H1 (cell line): ENCODE data around the gene FSD1. TPM values are rescaled to one million over a fixed set of nuclear protein-coding genes. Genes with fewer than 3 reads are reported as not detected.

Source experiments
- CTCF ChIA-PET: fragments of 300-600 bp; sonication (Branson Sonifier 250); formaldehyde crosslinking; loops from one replicate; lab custom pipeline; 2021; ENCODE audit not compliant: partially characterized antibody; lab: Charles Lee
- POLR2A ChIA-PET: fragments of 300-600 bp; sonication (Branson Sonifier 250); formaldehyde crosslinking; loops from one replicate; lab custom pipeline; 2021; ENCODE audit warnings: inconsistent platforms; ENCODE audit not compliant: partially characterized antibody; lab: Charles Lee
- DNase-seq, 2 experiments: peaks; one replicate each; pipeline versions ENCODE4 v3.0.0 to v3.0.0-alpha.2; 2010 to 2022; ENCODE audit warnings: low spot score in 2 of 2, low read depth in 1 of 2, mixed read lengths in 1 of 2
- FAIRE-seq: peaks from 2 replicates; lab custom pipeline; 2011; peaks lifted over from hg19 to GRCh38; lab: Jason Lieb, UNC
- H2AFZ ChIP-seq: 2 replicates; pipeline ENCODE4 v1.8.1; 2012; ENCODE audit warnings: low read length, inconsistent platforms
- H2AK5ac ChIP-seq: 2 replicates; pipeline ENCODE4 v1.6.1; 2013; ENCODE audit warnings: low read depth, low read length
- H2BK120ac ChIP-seq: replicated peaks from 2 replicates; pipeline ENCODE3; 2013; ENCODE audit warnings: low read depth, low read length, inconsistent platforms
- H2BK12ac ChIP-seq: 2 replicates; pipeline ENCODE4 v1.6.1; 2013; ENCODE audit warnings: low read depth, low read length
- H2BK15ac ChIP-seq: 2 replicates; pipeline ENCODE4 v1.6.1; 2013; ENCODE audit warnings: low read length
- H2BK20ac ChIP-seq: 2 replicates; pipeline ENCODE4 v1.6.1; 2013; ENCODE audit warnings: low read length
- H2BK5ac ChIP-seq: 2 replicates; pipeline ENCODE4 v1.6.1; 2013; ENCODE audit warnings: low read depth, low read length
- H3K14ac ChIP-seq: 2 replicates; pipeline ENCODE4 v1.6.1; 2013; ENCODE audit warnings: inconsistent platforms; ENCODE audit not compliant: insufficient read length
- H3K18ac ChIP-seq: 2 replicates; pipeline ENCODE4 v1.6.1; 2013; ENCODE audit warnings: low read length; ENCODE audit errors: extremely low read depth
- H3K23ac ChIP-seq: 2 replicates; pipeline ENCODE4 v1.6.1; 2013; ENCODE audit warnings: inconsistent platforms; ENCODE audit not compliant: insufficient read length
- H3K23me2 ChIP-seq: 2 replicates; pipeline ENCODE4 v1.6.1; 2013; ENCODE audit warnings: low read depth, low read length
- H3K27ac ChIP-seq: 2 replicates; pipeline ENCODE4 v1.6.1; 2011; ENCODE audit warnings: low read depth, low read length, inconsistent platforms
- H3K27me3 ChIP-seq, 4 experiments: replicated peaks in 1 of 4; 1 replicate in 1 of 4; 2 replicates in 3 of 4; pipeline versions ENCODE4 v1.6.1 to v1.8.1; 2011 to 2013; ENCODE audit warnings: low read length in 3 of 4, mild to moderate bottlenecking in 3 of 4, inconsistent platforms in 2 of 4, mixed read lengths in 2 of 4, moderate library complexity in 1 of 4; ENCODE audit not compliant: control insufficient read depth in 3 of 4, insufficient read depth in 3 of 4; ENCODE audit errors: extremely low read depth in 1 of 4
- H3K36me3 ChIP-seq, 4 experiments: 2 replicates each; pipeline versions ENCODE4 v1.6.1 to v1.8.1; 2011 to 2013; ENCODE audit warnings: mild to moderate bottlenecking in 4 of 4, low read length in 3 of 4, moderate library complexity in 2 of 4, control low read depth in 1 of 4, inconsistent platforms in 1 of 4; ENCODE audit not compliant: insufficient read depth in 4 of 4, control insufficient read depth in 2 of 4
- H3K4ac ChIP-seq: replicated peaks from 2 replicates; pipeline ENCODE3; 2013; ENCODE audit warnings: low read length, low read depth, mixed read lengths, inconsistent platforms; ENCODE audit not compliant: insufficient read length
- H3K4me1 ChIP-seq, 4 experiments: replicated peaks in 1 of 4; 1 replicate in 1 of 4; 2 replicates in 3 of 4; pipeline versions ENCODE4 v1.6.1 to v1.8.1; 2011 to 2013; ENCODE audit warnings: low read length in 3 of 4, inconsistent platforms in 2 of 4, mixed read lengths in 1 of 4; ENCODE audit not compliant: insufficient read depth in 4 of 4, control insufficient read depth in 3 of 4
- H3K4me2 ChIP-seq, 2 experiments: 2 replicates each; pipeline versions ENCODE4 v1.6.1 to v1.8.1; 2011 to 2013; ENCODE audit warnings: low read depth in 2 of 2, low read length in 2 of 2, control low read depth in 1 of 2, inconsistent platforms in 1 of 2, mild to moderate bottlenecking in 1 of 2; ENCODE audit not compliant: insufficient read depth in 1 of 2
- H3K4me3 ChIP-seq, 4 experiments: fragments of 200-600, 300-600 bp in 1 of 4; sonication (generic), shearing (Covaris generic), sonication (Bioruptor Twin) in 1 of 4; 2 replicates each; pipeline versions ENCODE4 v1.5.1 to v1.8.1; 2011 to 2016; ENCODE audit warnings: low read length in 4 of 4, low read depth in 3 of 4, control low read depth in 2 of 4, inconsistent platforms in 2 of 4, mild to moderate bottlenecking in 2 of 4, mixed read lengths in 1 of 4, moderate library complexity in 1 of 4; ENCODE audit not compliant: insufficient read depth in 2 of 4; ENCODE audit errors: extremely low read depth in 1 of 4
- H3K56ac ChIP-seq: replicated peaks from 2 replicates; pipeline ENCODE3; 2013; ENCODE audit warnings: low read depth, mild to moderate bottlenecking, mixed read lengths, low read length, inconsistent platforms; ENCODE audit not compliant: insufficient read length
- H3K79me1 ChIP-seq: 2 replicates; pipeline ENCODE4 v1.6.1; 2013; ENCODE audit warnings: low read depth, low read length, control low read depth
- H3K79me2 ChIP-seq, 2 experiments: 2 replicates each; pipeline versions ENCODE4 v1.6.1 to v1.8.1; 2012 to 2013; ENCODE audit warnings: low read length in 2 of 2, mild to moderate bottlenecking in 2 of 2, inconsistent platforms in 1 of 2; ENCODE audit not compliant: insufficient read depth in 2 of 2, control insufficient read depth in 1 of 2
- H3K9ac ChIP-seq, 4 experiments: replicated peaks in 1 of 4; 1 replicate in 1 of 4; 2 replicates in 3 of 4; pipeline versions ENCODE4 v1.6.1 to v1.8.1; 2011 to 2013; ENCODE audit warnings: low read depth in 3 of 4, low read length in 3 of 4, control low read depth in 2 of 4, mild to moderate bottlenecking in 2 of 4, moderate library complexity in 2 of 4, inconsistent platforms in 1 of 4; ENCODE audit errors: extremely low read depth in 1 of 4
- H3K9me3 ChIP-seq, 2 experiments: 2 replicates each; pipeline versions ENCODE4 v1.6.1 to v1.8.1; 2012 to 2013; ENCODE audit warnings: mild to moderate bottlenecking in 2 of 2, moderate library complexity in 2 of 2, control low read depth in 1 of 2, inconsistent platforms in 1 of 2, low read depth in 1 of 2, low read length in 1 of 2, mixed read lengths in 1 of 2; ENCODE audit not compliant: insufficient read depth in 2 of 2
- H4K20me1 ChIP-seq, 2 experiments: replicated peaks in 1 of 2; 2 replicates each; pipeline versions ENCODE3 to v1.8.1; 2011 to 2013; ENCODE audit warnings: inconsistent platforms in 2 of 2, low read length in 2 of 2, mild to moderate bottlenecking in 1 of 2; ENCODE audit not compliant: insufficient read depth in 2 of 2, control insufficient read depth in 1 of 2
- H4K5ac ChIP-seq: 2 replicates; pipeline ENCODE4 v1.6.1; 2013; ENCODE audit warnings: low read length, low read depth, mixed read lengths, inconsistent platforms; ENCODE audit not compliant: insufficient read length
- H4K8ac ChIP-seq: 2 replicates; pipeline ENCODE4 v1.8.0; 2013; ENCODE audit warnings: mild to moderate bottlenecking, moderate library complexity, low read length, inconsistent platforms; ENCODE audit not compliant: insufficient read depth; ENCODE audit errors: extremely low read depth
- H4K91ac ChIP-seq: replicated peaks from 2 replicates; pipeline ENCODE3; 2013; ENCODE audit warnings: low read length, mixed read lengths, inconsistent platforms; ENCODE audit not compliant: insufficient read length
- ASH2L ChIP-seq: fragments of 200-600, 300-600 bp; sonication (generic); IDR thresholded peaks from one replicate; pipeline ENCODE4 v1.7.1; 2017; ENCODE audit warnings: low read length
- BCL11A ChIP-seq, 2 experiments: IDR thresholded peaks; one replicate each; pipeline ENCODE4 v1.6.1; 2011; ENCODE audit warnings: low read depth in 2 of 2, low read length in 2 of 2, mild to moderate bottlenecking in 2 of 2
- JUND ChIP-seq: IDR thresholded peaks from 2 replicates; pipeline ENCODE4 v1.6.1; 2011; ENCODE audit warnings: mild to moderate bottlenecking, improper control_type of control experiment, low read length
- KDM1A ChIP-seq: fragments of 200-600, 300-600 bp; sonication (generic); IDR thresholded peaks from 2 replicates; pipeline ENCODE4 v1.7.1; 2016; ENCODE audit warnings: mild to moderate bottlenecking, low read length, borderline replicate concordance
- NANOG ChIP-seq: IDR thresholded peaks from 2 replicates; pipeline ENCODE4 v1.6.1; 2011; ENCODE audit warnings: low read length, low read depth, mild to moderate bottlenecking, inconsistent platforms; ENCODE audit not compliant: insufficient read depth, poor library complexity, severe bottlenecking
- RFX5 ChIP-seq: IDR thresholded peaks from 2 replicates; pipeline ENCODE4 v1.6.1; 2011; ENCODE audit warnings: low read depth, low read length, improper control_type of control experiment, borderline replicate concordance
- SIX5 ChIP-seq: IDR thresholded peaks from 2 replicates; pipeline ENCODE4 v1.6.1; 2011; ENCODE audit warnings: mild to moderate bottlenecking, low read depth, low read length
- SP4 ChIP-seq: IDR thresholded peaks from 2 replicates; pipeline ENCODE4 v1.6.1; 2012; ENCODE audit warnings: low read length, inconsistent platforms
- TCF12 ChIP-seq: IDR thresholded peaks from 2 replicates; pipeline ENCODE4 v1.6.1; 2011; ENCODE audit warnings: low read depth, mild to moderate bottlenecking, low read length
- WGBS, 2 experiments: shearing (Covaris generic) in 1 of 2; methylation state at CpG; one replicate each; pipeline versions ENCODE4 v1.1.6 to v1.1.7; 2013 to 2015; ENCODE audit warnings: low lambda C conversion rate in 2 of 2, mixed read lengths in 2 of 2, inconsistent platforms in 1 of 2, low coverage in 1 of 2, missing lambda C conversion rate in 1 of 2; ENCODE audit not compliant: insufficient replicate concordance in 2 of 2, insufficient coverage in 1 of 2, insufficient read length in 1 of 2; ENCODE audit errors: extremely low coverage in 1 of 2, missing lambda C conversion rate in 1 of 2; 5-methylcytosine and 5-hydroxymethylcytosine counted together
- polyA plus RNA-seq, 7 experiments: library from polyadenylated mRNA; depleted of rRNA in 3 of 7; stranded (reverse) in 5 of 7; unstranded in 2 of 7; fragments of >200 nt in 5 of 7; fragments of 200-250 nt in 2 of 7; gene quantifications; 1 replicate in 5 of 7; 2 replicates in 1 of 7; 4 replicates in 1 of 7; pipeline versions ENCODE4 v1.2.1 to v1.2.3, GENCODE V29; 2011 to 2013; ENCODE audit warnings: missing spikeins in 2 of 7, mixed read lengths in 2 of 7
- total RNA-seq: library from RNA; stranded (reverse); fragmentation: NEBNext Ultra II Directional; extraction: Animal tissue kit (Norgen Biotek cat#: 25700); gene quantifications from 2 replicates; pipeline ENCODE4 v1.2.1, GENCODE V29; 2021

The FSD1 gene
- total and polyA plus RNA-seq, 2 of the 8 experiments (the other 6 are each of a cell fraction or from before 2014, with no cell fraction given), result 58.8 to 181 TPM

DNA sequence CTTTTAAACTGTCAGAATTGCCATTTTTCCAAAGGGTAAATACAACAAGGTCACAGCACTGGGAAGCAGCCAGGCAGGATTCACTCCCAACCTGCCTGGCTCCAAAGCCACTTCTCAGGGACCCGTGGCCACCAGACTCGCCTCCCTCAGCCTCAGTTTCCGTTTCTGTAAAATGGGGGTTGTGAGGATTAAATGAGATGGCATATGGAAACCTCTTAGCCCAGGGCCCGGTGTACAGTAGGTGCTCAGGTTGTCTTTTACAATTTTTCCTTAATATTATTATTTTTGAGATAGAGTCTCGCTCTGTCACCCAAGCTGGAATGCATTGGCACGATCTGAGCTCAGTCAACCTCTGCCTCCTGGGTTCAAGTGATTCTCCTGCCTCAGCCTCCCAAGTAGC is 47.4 kb upstream of the FSD1 start:
- Histone ChIP-seq H4K5ac (no peak overlapping the region), H3K27ac (no peak overlapping the region), H3K27me3 (no peaks in the 10 kb centered on the region), H3K23ac (no peak overlapping the region), H2AFZ (no peak overlapping the region), H3K14ac (no peak overlapping the region), H2BK15ac (no peak overlapping the region), H4K91ac (no peak overlapping the region), H3K36me3 (peaks cover 4 to 58% (median 32%) of the 10 kb centered on the region in 4 experiments; a peak in 7 of 8 replicates), H2BK20ac (no peak overlapping the region), H3K56ac (no peak overlapping the region), H3K79me1 (no peaks in the 10 kb centered on the region), H4K8ac (no peak overlapping the region), H3K9me3 (peaks cover 7 to 11% of the 10 kb centered on the region in 2 experiments; a peak in 3 of 4 replicates), H2AK5ac (no peak overlapping the region), H3K4me3 (no peak overlapping the region), H3K4me1 (no peaks in the 10 kb centered on the region), H4K20me1 (no peaks in the 10 kb centered on the region), H2BK5ac (no peak overlapping the region), H3K4me2 (no peak overlapping the region), H3K79me2 (no peaks in the 10 kb centered on the region), H3K4ac (no peak overlapping the region), H3K23me2 (no peaks in the 10 kb centered on the region), H3K9ac (no peak overlapping the region), H2BK12ac (no peak overlapping the region), H2BK120ac (no peak overlapping the region), H3K18ac (no peak overlapping the region)
- POLR2A ChIA-PET, result interaction anchor here (2.6 to 3.9 kb wide), 2 partner anchors 9 to 10 kb away, joined by 7 to 16 read pairs; no protein-coding TSS in a partner anchor
- CTCF ChIA-PET, result interaction anchor here (0.9 to 4.2 kb wide), 7 partner anchors 10 to 96 kb away, joined by 3 to 27 read pairs (median 4); no protein-coding TSS in a partner anchor
- FAIRE-seq (no peak), DNase-seq (no peak)
- WGBS, 2 experiments, result 86% methylated on average over 6 of the region's 6 CpGs; no CpG with 5 or more reads in 1 of the 2 experiments
- TF ChIP-seq SP4 (no peak), NANOG (no peak), JUND (no peak), BCL11A (IDR thresholded peaks at IDR 0.05; ENCODE audit: low read depth in 2 of 2, low read length in 2 of 2) (no peak), ASH2L (no peak), KDM1A (no peak), RFX5 (no peak), SIX5 (no peak), TCF12 (no peak)
